ENCODE data around the gene MPP1. TPM values are rescaled to one million over a fixed set of nuclear protein-coding genes. Genes with fewer than 3 reads are reported as not detected.

Gene MPP1
- total and polyA plus RNA-seq, 2 donors (not counting 1 experiment from before 2014, with no cell fraction given): 27.0 to 38.5 TPM

DNA sequence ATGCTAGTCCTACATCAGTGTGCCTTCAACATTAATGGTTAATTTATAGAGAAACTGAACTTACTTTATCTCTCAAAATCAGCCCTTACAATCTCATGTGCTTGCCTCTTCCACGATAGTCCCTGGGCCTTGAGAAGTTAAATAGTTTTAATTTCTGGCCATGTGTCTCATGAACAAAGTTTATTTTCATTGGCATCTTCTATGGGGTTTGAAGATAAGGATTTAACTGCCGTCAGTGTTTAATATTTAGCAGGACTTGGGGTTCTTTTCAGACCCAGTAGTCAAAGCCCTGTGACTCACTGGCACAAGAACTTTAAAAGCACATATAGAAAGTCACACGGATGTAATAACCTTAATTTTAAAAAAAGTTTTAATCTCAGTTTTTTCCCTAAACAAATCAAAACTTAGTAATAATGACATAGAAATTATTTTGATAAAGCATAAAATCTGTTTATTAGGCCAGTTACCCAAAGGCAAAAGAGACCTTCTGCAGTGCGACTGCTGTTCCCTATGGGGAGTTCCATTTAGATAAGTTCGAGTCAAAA is 10.1 kb upstream of the MPP1 start:
- Histone ChIP-seq H3K27me3 (ENCODE audit: control insufficient read depth, insufficient read depth, low read length) (no peaks in the 10 kb centered on the region), H3K79me2 (ENCODE audit: control insufficient read depth, insufficient read depth, low read length) (no peaks in the 10 kb centered on the region), H3K27ac (ENCODE audit: insufficient read depth, low read length) (no peak overlapping the region), H3K36me3 (ENCODE audit: control insufficient read depth, insufficient read depth, low read length) (no peaks in the 10 kb centered on the region), H4K20me1 (ENCODE audit: control insufficient read depth, extremely low read depth, insufficient read depth, low read length) (no peaks in the 10 kb centered on the region), H3K9me3 (ENCODE audit: control insufficient read depth, insufficient read depth, low read depth, low read length) (no peaks in the 10 kb centered on the region), H2AFZ (ENCODE audit: low read length) (no peak overlapping the region), H3K9ac (ENCODE audit: insufficient read depth, low read length) (no peak overlapping the region), H3K4me1 (ENCODE audit: control insufficient read depth, extremely low read depth, insufficient read depth, low read length) (no peaks in the 10 kb centered on the region), H3K4me2 (ENCODE audit: extremely low read depth, insufficient read depth, low read length) (no peak overlapping the region), H3K4me3 (replicated peaks in 1 of 4; ENCODE audit: control extremely low read depth in 1 of 4, insufficient read depth in 1 of 4, low read depth in 3 of 4, low read length in 4 of 4) (no peak overlapping the region)
- DNase-seq (ENCODE audit: low read depth in 2 of 2): peak; percentile 78 to 84
- TF ChIP-seq EZH2 (IDR thresholded peaks at IDR 0.05; ENCODE audit: low read length, missing control alignments): no peak
- TF ChIP-seq, protein P1, sequence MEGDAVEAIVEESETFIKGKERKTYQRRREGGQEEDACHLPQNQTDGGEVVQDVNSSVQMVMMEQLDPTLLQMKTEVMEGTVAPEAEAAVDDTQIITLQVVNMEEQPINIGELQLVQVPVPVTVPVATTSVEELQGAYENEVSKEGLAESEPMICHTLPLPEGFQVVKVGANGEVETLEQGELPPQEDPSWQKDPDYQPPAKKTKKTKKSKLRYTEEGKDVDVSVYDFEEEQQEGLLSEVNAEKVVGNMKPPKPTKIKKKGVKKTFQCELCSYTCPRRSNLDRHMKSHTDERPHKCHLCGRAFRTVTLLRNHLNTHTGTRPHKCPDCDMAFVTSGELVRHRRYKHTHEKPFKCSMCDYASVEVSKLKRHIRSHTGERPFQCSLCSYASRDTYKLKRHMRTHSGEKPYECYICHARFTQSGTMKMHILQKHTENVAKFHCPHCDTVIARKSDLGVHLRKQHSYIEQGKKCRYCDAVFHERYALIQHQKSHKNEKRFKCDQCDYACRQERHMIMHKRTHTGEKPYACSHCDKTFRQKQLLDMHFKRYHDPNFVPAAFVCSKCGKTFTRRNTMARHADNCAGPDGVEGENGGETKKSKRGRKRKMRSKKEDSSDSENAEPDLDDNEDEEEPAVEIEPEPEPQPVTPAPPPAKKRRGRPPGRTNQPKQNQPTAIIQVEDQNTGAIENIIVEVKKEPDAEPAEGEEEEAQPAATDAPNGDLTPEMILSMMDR (conservative IDR thresholded peaks at IDR 0.05 in 1 of 2, IDR thresholded peaks at IDR 0.05 in 1 of 2; ENCODE audit: low read depth in 1 of 2, low read length in 2 of 2): no peak

DNA sequence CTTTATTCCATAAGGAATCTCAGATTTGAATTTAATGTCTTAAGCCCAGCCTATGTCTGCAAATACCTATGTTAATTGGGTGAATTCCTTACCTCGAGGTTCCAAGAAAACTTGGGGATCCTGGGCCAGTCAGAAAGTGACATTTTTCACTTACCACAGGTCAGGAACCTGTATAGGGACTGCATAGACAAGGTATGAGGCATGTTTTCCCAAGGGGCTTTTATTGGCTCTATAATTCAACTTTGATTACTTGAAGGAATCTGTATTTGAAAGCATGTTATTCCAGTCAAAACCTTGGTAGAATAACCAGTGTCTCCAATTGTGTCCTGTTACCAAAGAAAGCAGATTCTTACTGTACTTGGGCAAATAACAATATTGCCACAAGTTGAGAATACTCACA is 8.5 kb upstream of the MPP1 start:
- Histone ChIP-seq H3K4me1 (ENCODE audit: control insufficient read depth, extremely low read depth, insufficient read depth, low read length) (no peaks in the 10 kb centered on the region), H3K4me2 (ENCODE audit: extremely low read depth, insufficient read depth, low read length) (no peak overlapping the region), H3K27me3 (ENCODE audit: control insufficient read depth, insufficient read depth, low read length) (no peaks in the 10 kb centered on the region), H3K9ac (ENCODE audit: insufficient read depth, low read length) (no peak overlapping the region), H3K36me3 (ENCODE audit: control insufficient read depth, insufficient read depth, low read length) (no peaks in the 10 kb centered on the region), H3K4me3 (replicated peaks in 1 of 4; ENCODE audit: control extremely low read depth in 1 of 4, insufficient read depth in 1 of 4, low read depth in 3 of 4, low read length in 4 of 4) (no peak overlapping the region), H3K9me3 (ENCODE audit: control insufficient read depth, insufficient read depth, low read depth, low read length) (no peaks in the 10 kb centered on the region), H2AFZ (ENCODE audit: low read length) (no peak overlapping the region), H3K79me2 (ENCODE audit: control insufficient read depth, insufficient read depth, low read length) (no peaks in the 10 kb centered on the region), H4K20me1 (ENCODE audit: control insufficient read depth, extremely low read depth, insufficient read depth, low read length) (no peaks in the 10 kb centered on the region), H3K27ac (ENCODE audit: insufficient read depth, low read length) (no peak overlapping the region)
- TF ChIP-seq, protein P1 (conservative IDR thresholded peaks at IDR 0.05 in 1 of 2, IDR thresholded peaks at IDR 0.05 in 1 of 2; ENCODE audit: low read depth in 1 of 2, low read length in 2 of 2): no peak
- no peak for TF ChIP-seq EZH2 (IDR thresholded peaks at IDR 0.05; ENCODE audit: low read length, missing control alignments)
- DNase-seq (ENCODE audit: low read depth in 2 of 2): no peak

DNA sequence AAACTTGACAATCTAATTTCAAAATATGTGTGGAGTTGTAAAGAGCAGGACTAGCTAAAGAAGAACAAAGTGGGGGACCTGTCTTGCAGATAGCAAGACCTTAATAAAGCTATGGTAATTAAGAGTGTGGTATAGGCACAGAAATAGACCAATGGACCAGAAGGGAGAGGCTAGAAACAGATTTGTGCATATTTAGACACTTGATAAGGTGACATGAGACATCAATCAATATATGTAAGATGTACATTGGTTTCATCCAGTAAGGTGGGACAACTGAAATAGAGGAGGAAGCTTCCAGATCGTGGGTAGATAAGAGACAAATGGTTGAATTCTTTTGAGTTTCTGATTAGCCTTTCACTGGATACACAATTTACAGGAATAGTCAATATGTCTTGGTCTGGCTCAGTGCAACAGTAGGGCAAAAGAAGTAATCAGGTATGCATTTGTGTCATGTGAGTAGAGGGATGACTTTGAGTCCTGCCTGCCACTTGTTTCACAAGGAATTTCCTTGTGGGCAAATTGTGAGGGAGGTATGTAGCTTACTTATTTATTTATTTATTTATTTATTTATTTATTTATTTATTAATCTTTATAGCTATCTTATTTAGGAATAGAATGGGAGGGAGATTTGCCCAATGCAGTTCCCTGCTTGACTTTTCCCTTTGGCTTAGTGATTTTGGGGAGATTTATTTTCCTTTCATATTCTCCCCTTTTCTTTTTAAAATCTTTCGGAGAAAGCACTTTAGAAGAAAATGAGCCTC is 7.2 kb upstream of the MPP1 start:
- H2AFZ ChIP-seq (ENCODE audit: low read length): no peak overlapping the region
- H3K9ac ChIP-seq (ENCODE audit: insufficient read depth, low read length): no peak overlapping the region
- no peaks in the 10 kb centered on the region for H3K27me3 ChIP-seq (ENCODE audit: control insufficient read depth, insufficient read depth, low read length)
- no peak overlapping the region for H3K27ac ChIP-seq (ENCODE audit: insufficient read depth, low read length)
- no peak for DNase-seq (ENCODE audit: low read depth in 2 of 2)
- no peak overlapping the region for H3K4me2 ChIP-seq (ENCODE audit: extremely low read depth, insufficient read depth, low read length)
- TF ChIP-seq, protein P1 (conservative IDR thresholded peaks at IDR 0.05 in 1 of 2, IDR thresholded peaks at IDR 0.05 in 1 of 2; ENCODE audit: low read depth in 1 of 2, low read length in 2 of 2): no peak
- TF ChIP-seq EZH2 (IDR thresholded peaks at IDR 0.05; ENCODE audit: low read length, missing control alignments): no peak
- no peaks in the 10 kb centered on the region for H3K79me2 ChIP-seq (ENCODE audit: control insufficient read depth, insufficient read depth, low read length)
- no peaks in the 10 kb centered on the region for H3K36me3 ChIP-seq (ENCODE audit: control insufficient read depth, insufficient read depth, low read length)
- no peaks in the 10 kb centered on the region for H4K20me1 ChIP-seq (ENCODE audit: control insufficient read depth, extremely low read depth, insufficient read depth, low read length)
- no peaks in the 10 kb centered on the region for H3K9me3 ChIP-seq (ENCODE audit: control insufficient read depth, insufficient read depth, low read depth, low read length)
- no peak overlapping the region for H3K4me3 ChIP-seq (replicated peaks in 1 of 4; ENCODE audit: control extremely low read depth in 1 of 4, insufficient read depth in 1 of 4, low read depth in 3 of 4, low read length in 4 of 4)
- no peaks in the 10 kb centered on the region for H3K4me1 ChIP-seq (ENCODE audit: control insufficient read depth, extremely low read depth, insufficient read depth, low read length)

All from fibroblast of lung (primary cell).